IPS DF 6.9 (cell line): Measurements from ENCODE around the gene RCOR1.

Experiments used
- DNase-seq: peaks from one replicate; pipeline ENCODE4 v3.0.0-alpha.2; 2013; ENCODE audit warnings: low read depth, low spot score
- H3K27ac ChIP-seq: one replicate; pipeline ENCODE4 v1.5.1; 2013; ENCODE audit warnings: low read length, control low read depth
- H3K27me3 ChIP-seq: 2 replicates; pipeline ENCODE4 v1.6.1; 2013; ENCODE audit warnings: mild to moderate bottlenecking, low read length; ENCODE audit not compliant: control insufficient read depth, insufficient read depth
- H3K36me3 ChIP-seq: 2 replicates; pipeline ENCODE4 v1.6.1; 2013; ENCODE audit warnings: low read length; ENCODE audit not compliant: control insufficient read depth, insufficient read depth
- H3K4me1 ChIP-seq: 2 replicates; pipeline ENCODE4 v1.6.1; 2013; ENCODE audit warnings: low read length; ENCODE audit not compliant: control insufficient read depth, insufficient read depth
- H3K4me3 ChIP-seq: 2 replicates; pipeline ENCODE4 v1.5.1; 2013; ENCODE audit warnings: mild to moderate bottlenecking, low read length
- H3K9me3 ChIP-seq: 2 replicates; pipeline ENCODE4 v1.6.1; 2013; ENCODE audit warnings: low read length, inconsistent platforms; ENCODE audit not compliant: control insufficient read depth, insufficient read depth
- WGBS: extraction: QIAGEN DNeasy Blood & Tissue Kit; methylation state at CpG from one replicate; pipeline ENCODE4 v1.1.7; 2013; ENCODE audit warnings: mixed read lengths, missing lambda C conversion rate; ENCODE audit not compliant: insufficient read length, insufficient coverage; 5-methylcytosine and 5-hydroxymethylcytosine counted together

Gene RCOR1

DNA sequence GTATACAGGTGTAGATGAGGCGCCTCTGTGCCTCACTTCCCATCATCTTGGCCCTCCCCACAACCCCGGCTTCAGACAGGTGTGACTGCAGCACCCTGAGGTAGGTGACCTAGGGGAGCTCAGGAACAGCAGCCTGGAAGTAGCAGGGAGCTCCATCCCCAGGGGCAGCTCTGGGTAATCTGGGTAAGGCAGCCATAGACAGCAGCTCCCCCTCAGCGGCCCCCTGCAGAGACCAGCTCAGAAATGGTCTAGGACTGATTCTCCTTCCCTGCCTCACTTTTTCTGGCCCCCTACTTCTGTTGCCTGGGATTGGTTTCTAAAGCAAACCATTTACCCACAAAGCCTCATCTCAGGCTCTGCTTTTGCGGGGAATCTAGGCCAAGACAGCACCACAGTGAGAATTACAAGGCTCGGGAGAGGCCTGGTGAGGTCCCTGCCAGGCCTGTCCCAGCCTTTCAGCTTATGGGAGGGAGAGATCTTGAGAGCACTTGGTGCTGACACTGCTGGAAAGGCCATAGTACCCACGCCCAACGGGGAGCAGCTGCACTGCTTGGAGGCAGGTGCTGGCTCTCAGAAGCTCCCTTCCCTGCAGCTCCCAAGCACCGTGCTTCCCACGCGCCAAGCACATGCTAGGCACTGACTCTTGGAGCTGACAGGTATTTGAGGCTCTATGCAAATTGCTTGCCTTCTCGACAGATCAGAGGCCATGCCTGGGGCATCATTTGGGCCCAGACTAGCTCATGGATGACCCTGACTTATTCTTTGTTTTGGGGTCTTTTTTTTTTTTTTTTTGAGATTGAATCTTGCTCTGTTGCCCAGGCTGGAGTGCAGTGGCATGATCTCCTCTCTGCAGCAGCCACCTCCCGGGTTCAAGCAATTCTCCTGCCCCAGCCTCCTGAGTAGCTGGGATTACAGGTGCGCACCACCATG lies 139.7 kb downstream of the RCOR1 start:
- no CpG with 5 or more reads among the region's 13 CpGs for WGBS
- Histone ChIP-seq H3K9me3 (no peaks in the 10 kb centered on the region), H3K4me3 (no peak overlapping the region), H3K27ac (no peak overlapping the region), H3K36me3 (0 out of 2 replicates have a peak, but pooled peaks cover 2% of the 10 kb centered on the region), H3K4me1 (no peaks in the 10 kb centered on the region), H3K27me3 (no peaks in the 10 kb centered on the region)
- no peak for DNase-seq

DNA sequence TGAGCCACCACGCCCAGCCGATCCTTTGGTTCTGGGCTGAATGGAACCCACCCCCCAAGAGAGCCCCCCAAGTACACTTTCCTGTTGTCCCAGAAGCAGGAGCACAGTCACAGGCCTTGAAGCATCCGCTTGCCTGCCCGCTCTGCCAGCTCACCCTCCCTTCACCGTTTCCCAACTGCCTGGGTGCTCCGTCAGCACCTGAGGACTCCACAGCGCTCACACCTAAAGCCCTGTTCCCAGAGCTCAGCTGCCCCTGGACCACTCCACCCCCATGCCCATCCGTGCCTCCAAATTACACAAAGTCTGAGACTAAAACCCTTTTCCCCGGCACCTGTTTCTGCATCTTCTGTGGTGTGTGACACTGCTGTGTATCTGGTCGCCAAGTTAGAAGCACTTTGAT lies 140.5 kb downstream of the RCOR1 start:
- no peak overlapping the region for H3K4me3 ChIP-seq
- WGBS, result no CpG with 5 or more reads among the region's 10 CpGs
- no peaks in the 10 kb centered on the region for H3K27me3 ChIP-seq
- DNase-seq, result no peak
- no peaks in the 10 kb centered on the region for H3K9me3 ChIP-seq
- H3K4me1 ChIP-seq, result no peaks in the 10 kb centered on the region
- H3K27ac ChIP-seq, result no peak overlapping the region
- H3K36me3 ChIP-seq, result 0 out of 2 replicates have a peak, but pooled peaks cover 2% of the 10 kb centered on the region

DNA sequence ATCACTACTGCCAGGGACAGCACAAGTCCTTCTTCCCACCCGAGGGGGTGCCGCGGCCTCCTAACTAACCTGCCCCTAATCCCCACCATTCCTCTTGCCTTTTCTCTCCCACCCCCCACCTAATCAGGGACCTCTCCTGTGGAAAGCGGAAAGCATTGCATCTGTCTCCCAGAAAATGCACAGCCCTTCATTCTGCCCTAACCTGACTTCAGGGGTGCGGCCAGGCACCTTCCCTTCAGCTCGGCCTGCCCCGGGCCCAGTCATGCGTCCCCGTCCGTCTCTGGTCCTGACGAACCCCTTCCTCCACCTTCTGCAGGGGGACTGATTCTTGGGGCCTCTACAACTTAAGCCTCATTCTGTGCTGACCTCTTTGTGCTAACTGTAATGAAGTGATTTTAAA lies 140.9 kb downstream of the RCOR1 start:
- no CpG with 5 or more reads among the region's 11 CpGs for WGBS
- no peak overlapping the region for H3K4me3 ChIP-seq
- H3K9me3 ChIP-seq, result no peaks in the 10 kb centered on the region
- no peaks in the 10 kb centered on the region for H3K4me1 ChIP-seq
- H3K27me3 ChIP-seq, result no peaks in the 10 kb centered on the region
- DNase-seq, result no peak
- H3K27ac ChIP-seq, result no peak overlapping the region
- H3K36me3 ChIP-seq, result 0 out of 2 replicates have a peak, but pooled peaks cover 2% of the 10 kb centered on the region

DNA sequence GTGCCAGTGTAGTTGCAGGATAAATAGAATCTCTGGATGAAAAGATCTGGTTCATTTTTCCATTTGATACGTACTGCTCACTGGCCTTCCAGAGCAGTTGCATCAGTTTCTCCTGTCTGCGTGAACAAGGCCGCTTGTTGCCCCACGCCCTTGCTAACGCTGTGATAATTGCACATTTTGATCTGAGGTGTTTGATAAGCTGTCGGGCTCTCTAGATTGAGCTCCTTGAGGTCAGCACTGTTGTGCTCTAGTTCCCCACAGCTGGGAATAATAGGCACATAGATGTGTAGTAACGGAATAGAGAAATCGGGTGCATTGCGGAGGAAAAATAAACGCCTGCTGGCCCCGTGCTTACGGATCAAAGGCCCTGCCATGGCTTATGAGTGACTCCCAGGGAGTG lies 142.0 kb downstream of the RCOR1 start:
- DNase-seq, result no peak
- 0 out of 2 replicates have a peak, but pooled peaks cover 2% of the 10 kb centered on the region for H3K36me3 ChIP-seq
- no peak overlapping the region for H3K4me3 ChIP-seq
- no CpG with 5 or more reads among the region's 12 CpGs for WGBS
- H3K4me1 ChIP-seq, result no peaks in the 10 kb centered on the region
- no peaks in the 10 kb centered on the region for H3K9me3 ChIP-seq
- H3K27ac ChIP-seq, result no peak overlapping the region
- no peaks in the 10 kb centered on the region for H3K27me3 ChIP-seq

DNA sequence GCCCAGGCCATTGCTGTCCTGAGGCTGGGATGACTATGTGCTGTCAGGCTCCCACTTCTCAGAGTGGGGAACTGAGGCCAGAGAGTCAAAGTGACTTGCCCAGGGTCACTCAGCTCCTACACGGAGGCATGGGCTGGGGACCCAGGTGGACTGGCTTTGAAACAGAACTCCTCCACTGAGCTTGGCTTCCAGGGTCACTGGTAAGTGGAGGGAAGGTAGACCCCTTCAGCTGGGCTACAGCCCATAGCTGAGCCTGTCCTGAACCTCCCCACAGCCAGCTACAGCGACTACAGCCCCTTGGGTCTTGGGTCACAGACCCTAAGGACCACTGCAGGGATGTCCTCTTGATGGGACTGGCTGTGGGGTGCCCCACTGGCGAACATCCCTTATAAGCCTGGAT lies 144.5 kb downstream of the RCOR1 start:
- no CpG with 5 or more reads among the region's 3 CpGs for WGBS
- Histone ChIP-seq H3K36me3 (0 out of 2 replicates have a peak, but pooled peaks cover 2% of the 10 kb centered on the region), H3K4me1 (no peaks in the 10 kb centered on the region), H3K9me3 (no peaks in the 10 kb centered on the region), H3K27ac (no peak overlapping the region), H3K27me3 (no peaks in the 10 kb centered on the region), H3K4me3 (no peak overlapping the region)
- DNase-seq, result no peak

DNA sequence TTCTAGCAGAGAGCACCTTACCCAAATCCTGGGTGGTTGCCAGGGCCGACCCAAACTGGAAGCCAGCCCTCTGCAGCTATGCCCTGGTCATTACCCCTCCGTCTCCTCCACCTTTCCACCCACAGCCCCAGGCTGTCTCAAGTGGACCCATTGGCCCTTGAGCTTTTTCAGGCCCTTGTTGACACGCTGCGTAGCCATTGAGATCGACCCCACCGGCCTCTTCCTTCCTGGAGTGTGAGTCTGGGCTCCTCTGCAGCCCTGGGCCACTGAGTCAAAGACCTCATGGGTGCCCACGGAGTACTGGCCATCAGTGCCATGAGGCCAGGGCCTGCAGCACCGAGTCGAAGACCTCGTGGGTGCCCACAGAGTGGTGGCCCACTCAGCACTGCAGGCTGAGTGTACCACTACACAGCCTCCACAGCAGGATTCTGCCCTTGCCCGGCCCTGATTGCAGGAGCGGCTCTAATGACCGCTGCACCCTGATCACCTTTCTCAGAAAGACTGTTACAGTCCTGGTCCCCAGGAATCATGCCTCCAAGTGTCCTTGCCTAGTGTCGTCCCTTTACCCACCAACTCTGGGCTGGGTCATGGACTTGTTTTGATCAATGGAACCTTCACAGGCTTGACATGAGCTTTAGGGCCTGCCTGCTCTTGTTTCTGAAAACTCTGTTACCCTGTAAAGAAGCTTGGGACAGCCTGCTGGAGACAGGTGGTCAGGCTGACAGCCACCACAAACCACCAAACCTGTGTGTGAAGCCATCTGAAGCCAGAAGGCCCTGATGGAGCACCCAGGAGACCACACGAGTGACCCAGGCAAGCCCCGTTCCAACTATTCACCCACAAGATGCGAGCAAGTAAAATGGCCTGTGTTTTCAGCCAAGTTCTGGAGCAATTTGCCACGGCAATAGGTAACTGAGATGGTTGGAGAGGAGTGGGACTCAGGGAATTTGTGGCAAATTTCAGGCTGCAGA lies 145.2 kb downstream of the RCOR1 start:
- no peak overlapping the region for H3K27ac ChIP-seq
- no peak overlapping the region for H3K4me3 ChIP-seq
- no peak for DNase-seq
- no peaks in the 10 kb centered on the region for H3K4me1 ChIP-seq
- H3K9me3 ChIP-seq, result no peaks in the 10 kb centered on the region
- H3K27me3 ChIP-seq, result no peaks in the 10 kb centered on the region
- no CpG with 5 or more reads among the region's 18 CpGs for WGBS
- 0 out of 2 replicates have a peak, but pooled peaks cover 2% of the 10 kb centered on the region for H3K36me3 ChIP-seq

DNA sequence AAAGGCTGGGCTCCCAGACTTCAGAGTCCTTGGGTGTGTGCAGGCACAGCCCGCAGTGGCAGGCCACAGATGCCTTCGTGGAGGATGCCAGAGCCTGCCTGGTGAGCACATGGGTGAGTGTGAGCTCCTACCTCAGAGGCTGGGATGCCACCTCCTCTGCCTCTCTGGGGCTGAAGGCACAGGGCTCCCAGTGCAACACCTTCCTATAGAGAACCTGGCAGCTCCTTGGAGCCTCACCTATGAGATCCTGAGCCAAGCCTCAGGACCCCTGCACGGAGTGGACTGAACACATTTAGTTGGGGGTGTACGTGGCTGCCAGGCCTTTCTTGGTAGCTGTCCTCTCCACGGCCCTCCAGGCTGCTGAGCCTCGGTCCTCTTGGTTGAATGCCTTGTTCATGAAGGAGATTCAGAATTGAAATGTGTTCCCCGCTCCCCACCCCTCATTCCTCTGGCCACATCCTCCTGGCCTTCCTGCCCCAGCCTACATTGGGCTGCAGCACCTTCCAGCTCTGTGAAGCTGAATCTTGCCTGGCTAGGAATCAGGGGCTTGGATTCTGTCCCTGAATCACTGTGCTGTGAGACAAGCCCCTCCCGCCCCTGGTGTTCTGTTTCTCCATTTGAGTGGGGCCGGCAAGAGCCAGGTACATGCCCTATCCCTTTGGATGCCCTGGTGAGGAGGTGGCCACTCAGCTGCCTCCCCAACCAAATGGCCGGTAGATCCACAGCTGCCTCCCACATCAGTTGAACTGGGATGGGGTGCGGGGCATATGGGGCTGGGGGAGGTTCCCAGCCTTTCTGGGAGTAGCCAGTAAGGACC lies 146.1 kb downstream of the RCOR1 start:
- WGBS, result no CpG with 5 or more reads among the region's 11 CpGs
- Histone ChIP-seq H3K4me3 (no peak overlapping the region), H3K36me3 (0 out of 2 replicates have a peak, but pooled peaks cover 2% of the 10 kb centered on the region), H3K4me1 (no peaks in the 10 kb centered on the region), H3K27ac (no peak overlapping the region), H3K27me3 (no peaks in the 10 kb centered on the region), H3K9me3 (no peaks in the 10 kb centered on the region)
- no peak for DNase-seq

DNA sequence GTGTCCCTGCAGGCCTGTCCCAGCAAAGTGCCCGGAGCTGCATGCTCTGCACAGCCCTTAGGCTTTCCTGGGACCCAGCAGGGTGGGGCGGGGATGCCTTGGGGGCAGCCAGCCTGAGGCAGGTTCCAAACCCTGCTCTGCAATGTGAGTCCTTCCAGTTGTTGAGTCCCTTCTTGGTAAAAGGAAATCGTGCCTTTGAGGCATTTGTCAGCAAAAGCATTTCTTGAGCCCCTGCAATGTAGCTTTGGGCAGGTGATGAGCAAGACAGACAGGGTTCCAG lies 146.7 kb downstream of the RCOR1 start:
- whole genome bisulfite sequencing, result no CpG with 5 or more reads among the region's 3 CpGs

DNA sequence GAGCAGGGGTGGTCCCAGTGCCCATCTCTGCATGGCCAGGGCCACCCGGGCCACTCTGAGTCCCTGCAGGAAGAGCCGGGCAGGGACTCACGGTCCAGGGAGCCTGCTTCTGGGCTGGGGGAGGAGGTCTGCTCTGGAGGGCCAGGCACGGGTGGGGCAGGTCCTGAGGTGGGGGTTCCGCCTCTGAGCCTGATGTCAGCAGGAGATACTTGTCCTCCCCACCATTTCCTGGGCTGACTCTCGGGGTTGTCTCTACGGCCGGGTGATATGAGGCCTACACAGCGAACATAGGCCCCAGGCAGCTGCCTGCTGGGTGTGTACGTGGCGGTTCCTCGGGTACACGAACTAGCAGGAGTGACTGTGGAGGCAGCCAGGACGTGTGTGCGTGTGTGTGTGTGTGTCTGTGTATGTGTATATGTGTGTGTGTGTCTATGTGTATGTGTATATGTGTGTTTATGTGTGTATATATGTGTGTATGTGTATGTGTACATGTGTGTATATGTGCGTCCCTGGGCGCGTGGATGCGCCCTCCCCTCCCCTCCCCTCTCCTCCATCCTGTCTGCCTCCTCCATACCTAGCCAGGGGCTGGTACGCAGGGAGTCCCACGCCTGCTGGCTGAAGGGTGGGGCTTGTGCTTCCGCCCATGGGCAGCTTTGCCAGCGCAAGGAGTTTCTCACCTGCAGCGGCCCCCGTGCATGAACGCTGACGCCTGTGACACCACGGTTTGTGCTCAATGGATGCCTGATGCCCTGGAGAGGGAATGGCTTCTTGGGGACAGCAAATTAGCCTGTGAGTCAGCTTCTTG lies 154.4 kb downstream of the RCOR1 start:
- no CpG with 5 or more reads among the region's 28 CpGs for WGBS
- DNase-seq, result no peak
- no peaks in the 10 kb centered on the region for H3K36me3 ChIP-seq

More for the DNA sequence above, 146.7 kb downstream of the RCOR1 start:
- Histone ChIP-seq H3K27ac (no peak overlapping the region), H3K4me3 (no peak overlapping the region), H3K9me3 (no peaks in the 10 kb centered on the region), H3K36me3 (0 out of 2 replicates have a peak, but pooled peaks cover 2% of the 10 kb centered on the region), H3K4me1 (no peaks in the 10 kb centered on the region), H3K27me3 (no peaks in the 10 kb centered on the region)
- DNase-seq, result no peak

More for the DNA sequence above, 154.4 kb downstream of the RCOR1 start:
- no peak overlapping the region for H3K4me3 ChIP-seq
- H3K27ac ChIP-seq, result no peak overlapping the region
- no peaks in the 10 kb centered on the region for H3K27me3 ChIP-seq
- H3K4me1 ChIP-seq, result peaks cover 3% of the 10 kb centered on the region
- H3K9me3 ChIP-seq, result no peaks in the 10 kb centered on the region
